ENCODE results near the gene NMT2.

The NMT2 gene

DNA sequence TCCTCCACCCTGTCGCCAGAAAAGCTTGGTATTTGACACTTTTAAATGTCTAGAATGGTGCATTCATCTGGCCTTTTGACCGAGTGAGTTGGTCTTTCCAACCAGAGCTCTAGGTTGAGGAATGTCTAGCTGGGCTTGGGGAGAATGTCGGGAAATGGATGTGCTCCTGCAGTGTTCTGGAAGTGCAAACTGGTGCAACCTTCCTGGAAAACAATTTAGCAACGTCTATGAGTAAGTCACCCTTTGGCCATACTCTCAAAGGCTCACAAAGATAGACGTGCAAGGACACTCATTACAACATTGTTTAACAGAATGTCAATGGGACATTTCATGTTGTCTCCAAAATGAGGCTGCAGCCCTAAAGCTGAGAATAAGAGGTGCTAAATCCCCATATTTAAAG, 12.2 kb upstream of the NMT2 start:
- Histone ChIP-seq H3K9me3 (replicated peaks; ENCODE audit: low read length) (no peaks in the 10 kb centered on the region), H3K9ac (ENCODE audit: low read depth, low read length) (no peak overlapping the region), H3K4me1 (ENCODE audit: control insufficient read depth, insufficient read depth, low read length) (no peaks in the 10 kb centered on the region), H3K36me3 (ENCODE audit: insufficient read depth, low read length) (no peaks in the 10 kb centered on the region), H3K4me3 (ENCODE audit: low read length) (no peak overlapping the region), H3K4me2 (ENCODE audit: low read length) (no peak overlapping the region), H3K27me3 (ENCODE audit: control insufficient read depth, insufficient read depth, low read length) (no peaks in the 10 kb centered on the region)

- Histone ChIP-seq H3K4me1 (ENCODE audit: control insufficient read depth, insufficient read depth, low read length) (no peaks in the 10 kb centered on the region), H3K9ac (ENCODE audit: low read depth, low read length) (no peak overlapping the region), H3K36me3 (ENCODE audit: insufficient read depth, low read length) (no peaks in the 10 kb centered on the region), H3K27me3 (ENCODE audit: control insufficient read depth, insufficient read depth, low read length) (no peaks in the 10 kb centered on the region), H3K4me2 (ENCODE audit: low read length) (no peak overlapping the region), H3K4me3 (ENCODE audit: low read length) (no peak overlapping the region), H3K9me3 (replicated peaks; ENCODE audit: low read length) (no peaks in the 10 kb centered on the region)
These were observed 7.8 kb upstream of the NMT2 start for GRCh38 chr10:15176269-15176668.

DNA sequence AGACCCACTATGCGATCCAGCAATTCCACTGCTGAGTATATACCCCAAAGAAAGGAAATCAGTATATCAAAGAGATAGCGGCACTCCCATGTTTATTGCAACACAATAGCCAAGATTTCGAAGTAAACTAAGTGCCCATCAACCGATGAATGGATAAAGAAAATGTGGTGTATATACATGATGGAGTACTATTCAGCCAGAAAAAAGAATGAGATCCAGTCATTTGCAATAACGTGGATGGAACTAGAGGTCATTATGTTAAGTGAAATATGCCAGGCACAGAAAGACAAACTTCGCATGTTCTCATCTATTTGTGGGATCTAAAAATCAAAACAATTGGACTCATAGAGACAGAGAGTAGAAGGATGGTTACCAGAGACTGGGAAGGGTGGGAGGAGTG, 7.1 kb upstream of the NMT2 start:
- Histone ChIP-seq H3K9me3 (replicated peaks; ENCODE audit: low read length) (no peaks in the 10 kb centered on the region), H3K9ac (ENCODE audit: low read depth, low read length) (no peak overlapping the region), H3K36me3 (ENCODE audit: insufficient read depth, low read length) (no peaks in the 10 kb centered on the region), H3K4me1 (ENCODE audit: control insufficient read depth, insufficient read depth, low read length) (peaks cover 4% of the 10 kb centered on the region), H3K27me3 (ENCODE audit: control insufficient read depth, insufficient read depth, low read length) (no peaks in the 10 kb centered on the region), H3K4me3 (ENCODE audit: low read length) (no peak overlapping the region), H3K4me2 (ENCODE audit: low read length) (no peak overlapping the region)

- no peaks in the 10 kb centered on the region for H3K36me3 ChIP-seq (ENCODE audit: insufficient read depth, low read length)
- H3K4me2 ChIP-seq (ENCODE audit: low read length), result no peak overlapping the region
- no peaks in the 10 kb centered on the region for H3K9me3 ChIP-seq (replicated peaks; ENCODE audit: low read length)
- H3K9ac ChIP-seq (ENCODE audit: low read depth, low read length), result no peak overlapping the region
- no peak overlapping the region for H3K4me3 ChIP-seq (ENCODE audit: low read length)
- peaks cover 21% of the 10 kb centered on the region for H3K4me1 ChIP-seq (ENCODE audit: control insufficient read depth, insufficient read depth, low read length)
- no peaks in the 10 kb centered on the region for H3K27me3 ChIP-seq (ENCODE audit: control insufficient read depth, insufficient read depth, low read length)
These were observed 3.9 kb upstream of the NMT2 start for GRCh38 chr10:15172306-15172840.

DNA sequence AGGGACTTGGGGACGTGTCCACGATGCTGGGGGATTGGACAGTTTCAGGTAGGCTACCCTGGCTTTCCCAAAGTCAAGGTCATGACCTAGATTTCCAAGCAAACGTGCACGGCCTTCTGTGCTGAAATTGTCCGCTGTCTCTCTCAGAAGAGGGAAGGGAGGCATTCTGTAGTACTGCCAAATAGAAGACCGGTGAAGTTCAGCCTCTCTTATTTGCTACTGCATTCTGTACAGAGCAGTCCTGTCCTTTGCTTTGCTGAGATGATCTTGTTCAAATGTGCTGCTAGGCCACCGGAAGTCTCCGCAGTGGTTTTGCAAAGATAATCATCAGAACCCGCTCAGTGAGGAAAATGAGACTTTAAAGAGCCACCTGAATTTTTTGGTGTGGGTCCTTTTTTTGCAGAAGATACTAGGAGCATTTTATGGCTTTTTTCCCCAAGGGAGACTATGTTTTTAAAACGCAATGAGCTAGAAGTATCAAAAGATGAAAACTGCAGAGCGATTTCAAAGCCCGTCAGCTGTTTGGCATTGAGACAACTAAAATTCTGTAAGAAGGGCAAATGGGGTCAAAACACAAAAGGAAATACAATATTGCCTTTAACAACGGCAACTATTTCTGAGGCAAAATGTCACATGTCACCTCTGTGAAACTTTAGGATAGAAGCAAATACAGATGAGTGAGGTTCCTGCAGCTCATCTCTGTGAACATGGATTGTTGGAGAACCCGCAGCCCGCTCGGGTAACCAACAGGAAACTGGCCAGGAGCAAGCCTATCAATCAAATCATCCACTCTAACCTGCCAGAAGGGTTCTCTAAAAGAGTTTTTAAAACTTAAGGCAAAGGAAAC, 1.3 kb upstream of the NMT2 start:
- H3K36me3 ChIP-seq (ENCODE audit: insufficient read depth, low read length), result no peaks in the 10 kb centered on the region
- peak overlapping the region; percentile 30 for H3K4me3 ChIP-seq (ENCODE audit: low read length)
- H3K27me3 ChIP-seq (ENCODE audit: control insufficient read depth, insufficient read depth, low read length), result no peaks in the 10 kb centered on the region
- H3K4me2 ChIP-seq (ENCODE audit: low read length), result peak overlapping the region; percentile 71
- H3K9me3 ChIP-seq (replicated peaks; ENCODE audit: low read length), result no peaks in the 10 kb centered on the region
- H3K9ac ChIP-seq (ENCODE audit: low read depth, low read length), result peak overlapping the region; percentile 38
- H3K4me1 ChIP-seq (ENCODE audit: control insufficient read depth, insufficient read depth, low read length), result peaks cover 32% of the 10 kb centered on the region

GRCh38 chr10:15168786-15169554, 477 bp upstream of the NMT2 start:
- peak overlapping the region; percentile 71 for H3K4me2 ChIP-seq (ENCODE audit: low read length)
- no peaks in the 10 kb centered on the region for H3K27me3 ChIP-seq (ENCODE audit: control insufficient read depth, insufficient read depth, low read length)
- H3K4me3 ChIP-seq (ENCODE audit: low read length), result peak overlapping the region; percentile 30
- H3K4me1 ChIP-seq (ENCODE audit: control insufficient read depth, insufficient read depth, low read length), result peaks cover 32% of the 10 kb centered on the region
- H3K9ac ChIP-seq (ENCODE audit: low read depth, low read length), result peak overlapping the region; percentile 38
- no peaks in the 10 kb centered on the region for H3K36me3 ChIP-seq (ENCODE audit: insufficient read depth, low read length)
- no peaks in the 10 kb centered on the region for H3K9me3 ChIP-seq (replicated peaks; ENCODE audit: low read length)

- Histone ChIP-seq H3K27me3 (ENCODE audit: control insufficient read depth, insufficient read depth, low read length) (no peaks in the 10 kb centered on the region), H3K4me1 (ENCODE audit: control insufficient read depth, insufficient read depth, low read length) (peaks cover 32% of the 10 kb centered on the region), H3K9me3 (replicated peaks; ENCODE audit: low read length) (no peaks in the 10 kb centered on the region), H3K9ac (ENCODE audit: low read depth, low read length) (peak overlapping the region; percentile 92), H3K4me2 (ENCODE audit: low read length) (peak overlapping the region; percentile 99), H3K4me3 (ENCODE audit: low read length) (peak overlapping the region; percentile 99), H3K36me3 (ENCODE audit: insufficient read depth, low read length) (no peaks in the 10 kb centered on the region)
These were observed 842 bp downstream of the NMT2 start for GRCh38 chr10:15167411-15168290.

DNA sequence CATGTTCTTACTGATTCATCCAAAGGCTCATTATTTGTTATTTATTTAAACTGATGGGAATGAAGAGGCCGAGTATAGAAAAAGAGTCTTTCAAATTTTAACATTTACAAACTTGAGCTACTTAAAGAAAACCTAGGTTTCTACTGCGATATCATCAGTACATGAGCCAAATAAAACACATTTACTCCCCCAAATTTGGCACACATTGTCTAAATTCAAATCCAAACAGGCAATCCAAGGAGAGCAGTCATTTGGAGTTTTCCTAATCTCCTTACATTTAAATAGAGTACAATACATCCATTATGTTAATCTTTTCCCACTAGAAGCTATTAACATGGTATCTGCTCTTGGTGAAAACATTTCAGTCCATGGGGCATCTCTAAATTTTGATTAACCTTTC, 2.2 kb downstream of the NMT2 start:
- Histone ChIP-seq H3K27me3 (ENCODE audit: control insufficient read depth, insufficient read depth, low read length) (no peaks in the 10 kb centered on the region), H3K36me3 (ENCODE audit: insufficient read depth, low read length) (no peaks in the 10 kb centered on the region), H3K9me3 (replicated peaks; ENCODE audit: low read length) (no peaks in the 10 kb centered on the region), H3K4me2 (ENCODE audit: low read length) (peak overlapping the region; percentile 99), H3K4me3 (ENCODE audit: low read length) (peak overlapping the region; percentile 99), H3K4me1 (ENCODE audit: control insufficient read depth, insufficient read depth, low read length) (peaks cover 32% of the 10 kb centered on the region), H3K9ac (ENCODE audit: low read depth, low read length) (peak overlapping the region; percentile 92)

DNA sequence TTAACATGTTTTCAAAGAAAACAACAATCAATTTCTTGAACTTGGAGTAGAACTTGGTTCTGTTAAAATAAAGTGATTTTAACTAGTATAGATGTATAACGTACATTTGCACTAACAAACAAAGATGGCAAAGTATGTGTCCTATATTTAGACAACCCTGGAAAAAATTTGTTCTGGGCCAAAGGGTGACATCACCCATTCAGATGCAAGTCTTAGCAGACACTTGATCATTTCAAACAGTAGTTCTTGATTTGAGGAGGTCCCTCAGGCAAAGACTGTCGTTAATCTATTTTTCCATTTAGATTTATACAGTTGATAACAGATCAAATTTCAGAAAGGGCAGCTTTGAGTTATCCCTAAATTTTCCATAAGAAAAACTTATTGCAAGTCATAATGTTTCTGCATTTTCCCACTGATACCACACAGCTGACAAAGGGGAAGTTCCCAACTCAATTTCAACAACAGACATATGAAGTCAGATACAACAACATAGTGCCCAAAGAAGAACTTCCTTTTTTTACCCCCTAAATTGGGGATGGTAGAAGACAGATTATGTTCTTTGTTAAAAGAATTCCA, 5.2 kb downstream of the NMT2 start:
- Histone ChIP-seq H3K4me3 (ENCODE audit: low read length) (no peak overlapping the region), H3K36me3 (ENCODE audit: insufficient read depth, low read length) (no peaks in the 10 kb centered on the region), H3K9me3 (replicated peaks; ENCODE audit: low read length) (no peaks in the 10 kb centered on the region), H3K4me2 (ENCODE audit: low read length) (no peak overlapping the region), H3K4me1 (ENCODE audit: control insufficient read depth, insufficient read depth, low read length) (peaks cover 11% of the 10 kb centered on the region), H3K27me3 (ENCODE audit: control insufficient read depth, insufficient read depth, low read length) (no peaks in the 10 kb centered on the region), H3K9ac (ENCODE audit: low read depth, low read length) (no peak overlapping the region)

- Histone ChIP-seq H3K4me3 (ENCODE audit: low read length) (no peak overlapping the region), H3K36me3 (ENCODE audit: insufficient read depth, low read length) (no peaks in the 10 kb centered on the region), H3K9me3 (replicated peaks; ENCODE audit: low read length) (no peaks in the 10 kb centered on the region)
These were observed 9.5 kb downstream of the NMT2 start for GRCh38 chr10:15158972-15159371.

DNA sequence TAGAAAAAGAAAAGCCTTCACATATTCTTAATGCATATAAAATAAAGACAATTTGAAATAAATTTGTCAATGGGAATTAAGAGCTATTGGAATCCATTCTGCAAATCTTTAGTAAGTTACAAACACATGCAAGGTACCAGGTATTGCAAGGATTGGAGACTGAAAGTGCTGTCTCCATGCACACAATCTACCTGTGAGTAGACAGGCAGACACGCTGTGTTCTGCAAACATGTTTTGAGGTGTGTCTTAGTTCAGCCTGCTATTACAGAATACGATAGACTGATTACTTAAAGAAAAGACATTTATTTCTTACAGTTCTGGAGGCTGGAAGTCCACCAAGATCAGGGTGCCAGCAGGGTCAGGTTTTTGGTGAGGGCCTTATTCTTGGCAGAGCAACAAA, 10.0 kb downstream of the NMT2 start:
- no peak overlapping the region for H3K4me2 ChIP-seq (ENCODE audit: low read length)
- no peaks in the 10 kb centered on the region for H3K9me3 ChIP-seq (replicated peaks; ENCODE audit: low read length)
- H3K36me3 ChIP-seq (ENCODE audit: insufficient read depth, low read length), result no peaks in the 10 kb centered on the region
- H3K9ac ChIP-seq (ENCODE audit: low read depth, low read length), result no peak overlapping the region
- H3K27me3 ChIP-seq (ENCODE audit: control insufficient read depth, insufficient read depth, low read length), result no peaks in the 10 kb centered on the region
- no peak overlapping the region for H3K4me3 ChIP-seq (ENCODE audit: low read length)
- peaks cover 4% of the 10 kb centered on the region for H3K4me1 ChIP-seq (ENCODE audit: control insufficient read depth, insufficient read depth, low read length)

More at GRCh38 chr10:15158972-15159371, 9.5 kb downstream of the NMT2 start:
- Histone ChIP-seq H3K9ac (ENCODE audit: low read depth, low read length) (no peak overlapping the region), H3K27me3 (ENCODE audit: control insufficient read depth, insufficient read depth, low read length) (no peaks in the 10 kb centered on the region), H3K4me1 (ENCODE audit: control insufficient read depth, insufficient read depth, low read length) (peaks cover 4% of the 10 kb centered on the region), H3K4me2 (ENCODE audit: low read length) (no peak overlapping the region)

Data from skeletal muscle satellite cell (primary cell).